ENCODE data around the gene TBRG1. TPM values are rescaled to one million over a fixed set of nuclear protein-coding genes. Genes with fewer than 3 reads are reported as not detected.

The TBRG1 gene
- total and polyA plus RNA-seq, 12 donors: 22.3 to 66.7 (median 37.2) TPM

DNA sequence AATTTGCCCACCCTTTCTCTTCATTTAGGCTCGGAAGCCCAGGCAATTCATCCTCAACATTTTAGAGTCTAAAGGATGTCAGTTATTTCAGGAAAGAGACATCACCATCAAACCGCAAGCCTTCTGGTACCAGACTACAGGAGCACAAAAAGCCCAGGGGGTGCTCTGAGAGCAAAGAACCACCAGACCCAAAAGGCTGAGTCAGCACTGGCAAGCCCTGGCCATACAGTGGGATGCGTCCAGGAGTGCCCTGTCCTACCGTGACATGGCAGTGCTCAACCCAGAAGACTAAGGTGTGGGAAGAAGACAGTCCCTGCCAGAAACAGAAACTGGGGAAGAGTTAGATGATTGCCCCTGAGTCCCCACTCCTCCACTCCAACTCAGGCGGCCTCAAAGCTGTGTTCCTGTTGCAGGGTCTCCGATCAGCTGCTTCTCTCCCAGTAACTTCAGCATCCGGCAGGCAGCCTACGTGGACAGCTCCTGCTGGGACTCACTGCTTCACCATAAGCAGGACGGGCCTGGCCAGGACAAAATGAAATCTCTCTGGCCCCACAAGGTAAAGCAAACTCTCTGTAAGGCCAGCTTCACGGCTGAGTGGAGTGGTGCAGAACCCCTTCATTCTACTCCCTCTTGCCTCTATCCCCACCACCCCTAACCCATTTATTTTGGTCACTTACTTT, 10.0 kb upstream of the TBRG1 start:
- Histone ChIP-seq H3K4me3 (no peak overlapping the region), H3K4me1 (replicated peaks in 1 of 2) (no peaks in the 10 kb centered on the region), H3K36me3 (replicated peaks in 1 of 2) (no peaks in the 10 kb centered on the region), H3K27ac (no peak overlapping the region), H3K27me3 (peaks cover 16% of the 10 kb centered on the region), H3K9me3 (replicated peaks in 1 of 3) (no peaks in the 10 kb centered on the region)
- TF ChIP-seq POLR2A (IDR thresholded peaks at IDR 0.05): no peak
- TF ChIP-seq, protein P1, sequence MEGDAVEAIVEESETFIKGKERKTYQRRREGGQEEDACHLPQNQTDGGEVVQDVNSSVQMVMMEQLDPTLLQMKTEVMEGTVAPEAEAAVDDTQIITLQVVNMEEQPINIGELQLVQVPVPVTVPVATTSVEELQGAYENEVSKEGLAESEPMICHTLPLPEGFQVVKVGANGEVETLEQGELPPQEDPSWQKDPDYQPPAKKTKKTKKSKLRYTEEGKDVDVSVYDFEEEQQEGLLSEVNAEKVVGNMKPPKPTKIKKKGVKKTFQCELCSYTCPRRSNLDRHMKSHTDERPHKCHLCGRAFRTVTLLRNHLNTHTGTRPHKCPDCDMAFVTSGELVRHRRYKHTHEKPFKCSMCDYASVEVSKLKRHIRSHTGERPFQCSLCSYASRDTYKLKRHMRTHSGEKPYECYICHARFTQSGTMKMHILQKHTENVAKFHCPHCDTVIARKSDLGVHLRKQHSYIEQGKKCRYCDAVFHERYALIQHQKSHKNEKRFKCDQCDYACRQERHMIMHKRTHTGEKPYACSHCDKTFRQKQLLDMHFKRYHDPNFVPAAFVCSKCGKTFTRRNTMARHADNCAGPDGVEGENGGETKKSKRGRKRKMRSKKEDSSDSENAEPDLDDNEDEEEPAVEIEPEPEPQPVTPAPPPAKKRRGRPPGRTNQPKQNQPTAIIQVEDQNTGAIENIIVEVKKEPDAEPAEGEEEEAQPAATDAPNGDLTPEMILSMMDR (IDR thresholded peaks at IDR 0.05): no peak
- intact Hi-C loops (cut with DNase I): no loop called here
- no peak for DNase-seq
- 46 to 61% (median 57%) methylated on average over 8 to 10 of the region's 10 CpGs for WGBS, 4 donors

DNA sequence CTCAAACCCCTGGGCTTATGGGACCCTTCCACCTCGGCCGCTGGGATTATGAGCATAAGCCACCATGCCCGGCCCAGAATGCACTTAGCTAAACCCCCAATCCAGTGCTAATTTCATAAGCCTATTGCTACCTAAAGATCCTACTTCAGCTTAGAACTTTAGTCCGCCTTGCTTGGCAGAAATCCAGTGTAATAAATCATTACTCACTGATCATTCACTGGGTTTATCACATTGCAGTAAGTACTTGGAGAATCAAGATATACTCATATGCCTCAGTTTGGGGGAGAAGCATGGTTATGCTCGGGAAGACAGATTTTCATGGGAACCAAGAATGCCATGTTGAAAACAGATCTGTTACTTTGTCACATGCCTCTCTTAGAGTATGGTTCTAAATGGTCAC, 3.8 kb upstream of the TBRG1 start:
- 70 to 75% (median 73%) methylated on average over 5 of the region's 5 CpGs for WGBS, 4 donors
- no peak for DNase-seq

DNA sequence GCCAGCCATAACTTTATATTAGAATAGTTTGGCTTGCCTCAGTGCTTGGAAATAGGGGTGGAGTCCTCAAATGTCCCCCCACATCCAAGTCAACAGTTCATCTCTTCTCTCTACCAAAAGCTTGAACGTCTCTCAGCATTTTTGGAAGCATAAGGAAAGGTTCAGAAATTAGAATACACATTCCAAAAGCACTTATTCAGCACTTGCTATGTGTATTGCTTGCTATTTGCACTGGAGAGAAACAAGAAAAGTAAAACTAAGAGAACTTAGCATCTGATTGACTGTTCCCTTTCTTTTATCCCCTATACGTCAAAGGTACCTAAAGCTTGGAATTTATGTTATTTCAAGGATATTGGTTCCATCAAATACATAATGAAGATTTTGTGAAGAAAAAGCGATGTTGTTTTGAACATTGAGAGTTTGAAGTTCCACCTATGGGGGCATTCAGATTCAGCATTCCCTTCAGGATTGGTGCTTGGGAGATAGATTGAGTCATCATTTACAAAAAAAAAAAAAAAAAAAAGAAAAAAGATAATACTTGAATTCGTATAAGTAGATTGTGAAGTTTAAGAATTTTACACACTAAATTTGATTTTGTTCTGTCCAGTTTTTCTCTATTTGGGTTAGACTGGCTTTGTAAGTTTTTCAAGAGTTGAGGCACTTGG, 1.3 kb downstream of the TBRG1 start:
- Histone ChIP-seq H3K9me3 (replicated peaks in 1 of 3) (no peaks in the 10 kb centered on the region), H3K36me3 (replicated peaks in 1 of 2) (peaks cover 0 to 40% of the 10 kb centered on the region in 2 donors), H3K27me3 (no peaks in the 10 kb centered on the region), H3K27ac (peak overlapping the region in 3 of 5 donors; percentile 98), H3K4me1 (replicated peaks in 1 of 2) (peaks cover 5 to 31% of the 10 kb centered on the region in 2 donors), H3K4me3 (peak overlapping the region in 2 of 4 donors; percentile 92 to 97)
- intact Hi-C loops (cut with DNase I): no loop called here
- DNase-seq: no peak
- no peak for TF ChIP-seq POLR2A (IDR thresholded peaks at IDR 0.05)
- TF ChIP-seq, protein P1 (IDR thresholded peaks at IDR 0.05): no peak
- WGBS, 4 donors: 43 to 59% (median 47%) methylated on average over 4 of the region's 4 CpGs

More for the DNA sequence above, 3.8 kb upstream of the TBRG1 start:
- no peaks in the 10 kb centered on the region for H3K9me3 ChIP-seq (replicated peaks in 1 of 3)
- no peak for TF ChIP-seq POLR2A (IDR thresholded peaks at IDR 0.05)
- TF ChIP-seq, protein P1 (IDR thresholded peaks at IDR 0.05): no peak
- intact Hi-C loops (cut with DNase I): no loop called here
- H3K36me3 ChIP-seq (replicated peaks in 1 of 2): no peaks in the 10 kb centered on the region
- H3K27ac ChIP-seq: no peak overlapping the region
- peaks cover 16% of the 10 kb centered on the region for H3K27me3 ChIP-seq
- no peak overlapping the region for H3K4me3 ChIP-seq
- H3K4me1 ChIP-seq (replicated peaks in 1 of 2): peaks cover 3 to 12% of the 10 kb centered on the region in 2 donors

DNA sequence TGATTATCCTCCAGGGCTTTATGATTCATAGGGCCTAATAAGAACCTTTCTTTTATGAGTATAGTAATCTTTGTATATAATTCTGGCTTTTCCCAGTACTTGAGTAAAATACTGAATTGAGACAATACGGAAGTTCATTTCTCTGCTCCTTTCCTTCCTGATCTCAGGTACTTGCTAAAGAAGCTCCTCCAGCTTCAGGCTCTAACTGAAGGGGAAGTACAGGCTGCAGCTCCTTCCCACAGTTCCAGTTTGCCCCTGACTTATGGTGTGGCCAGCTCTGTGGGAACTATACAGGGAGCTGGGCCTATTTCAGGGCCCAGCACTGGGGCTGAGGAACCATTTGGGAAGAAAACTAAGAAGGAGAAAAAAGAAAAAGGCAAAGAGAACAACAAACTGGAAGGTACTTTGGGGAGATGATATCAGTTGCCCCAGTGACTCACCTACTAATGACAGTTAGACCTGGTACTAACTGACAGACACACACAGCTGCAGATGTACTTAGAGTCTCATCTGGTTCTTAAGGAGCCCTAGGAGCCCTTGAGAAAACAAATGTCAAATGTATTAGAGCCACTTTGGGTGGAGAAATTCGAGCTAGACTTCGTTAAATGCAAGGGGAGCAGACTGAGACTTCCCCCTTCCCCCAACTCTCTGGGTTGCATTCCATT, 3.0 kb downstream of the TBRG1 start:
- TF ChIP-seq, protein P1 (IDR thresholded peaks at IDR 0.05): no peak
- TF ChIP-seq POLR2A (IDR thresholded peaks at IDR 0.05): no peak
- Histone ChIP-seq H3K36me3 (replicated peaks in 1 of 2) (peaks cover 0 to 47% of the 10 kb centered on the region in 2 donors), H3K4me1 (replicated peaks in 1 of 2) (peaks cover 5 to 31% of the 10 kb centered on the region in 2 donors), H3K9me3 (replicated peaks in 1 of 3) (no peaks in the 10 kb centered on the region), H3K27me3 (no peaks in the 10 kb centered on the region), H3K27ac (no peak overlapping the region), H3K4me3 (no peak overlapping the region)
- intact Hi-C loops (cut with DNase I): no loop called here
- no peak for DNase-seq
- WGBS, 4 donors: 90 to 98% (median 94%) methylated on average over 3 of the region's 3 CpGs
